HG03460 (cell line): Measurements from ENCODE around the gene TNNC2.
"Not testable (repeated sequence)": the region's sequence is repeated elsewhere in the genome, so short reads cannot be mapped to it uniquely, and the experiment has no call there.

Source experiments
- ATAC-seq: cut with Tn5 transposase; IDR thresholded peaks from one replicate; pipeline ENCODE4 v1.9.1; 2021; ENCODE audit not compliant: unreplicated experiment

TNNC2 gene

GRCh38 chr20:45827030-45827652 is at the start of gene TNNC2:
TNNC2 (minus strand) TSS chr20:45827312; CDS start chr20:45827248, 64 bp downstream.
- ATAC-seq: no peak

DNA sequence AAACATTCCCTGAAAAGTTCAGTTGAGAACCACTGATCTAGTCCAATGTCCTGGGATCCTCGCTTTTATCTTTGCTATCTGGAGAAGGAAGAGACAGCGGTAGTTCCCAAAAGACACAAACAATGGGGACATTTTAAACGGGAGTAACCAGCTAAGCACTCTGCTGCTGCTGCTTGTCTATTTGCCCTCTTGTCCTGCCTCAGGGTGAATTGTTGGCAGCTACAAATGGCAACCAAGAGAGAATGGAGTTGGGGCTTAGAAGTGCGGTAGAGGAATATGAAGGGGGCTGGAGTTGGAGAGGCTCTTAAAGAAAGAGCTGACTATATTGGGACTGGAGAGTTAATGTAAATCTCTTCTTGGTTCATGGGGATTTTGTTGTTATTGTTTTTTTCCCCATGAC is 47.5 kb upstream of the TNNC2 start:
- no peak for ATAC-seq

DNA sequence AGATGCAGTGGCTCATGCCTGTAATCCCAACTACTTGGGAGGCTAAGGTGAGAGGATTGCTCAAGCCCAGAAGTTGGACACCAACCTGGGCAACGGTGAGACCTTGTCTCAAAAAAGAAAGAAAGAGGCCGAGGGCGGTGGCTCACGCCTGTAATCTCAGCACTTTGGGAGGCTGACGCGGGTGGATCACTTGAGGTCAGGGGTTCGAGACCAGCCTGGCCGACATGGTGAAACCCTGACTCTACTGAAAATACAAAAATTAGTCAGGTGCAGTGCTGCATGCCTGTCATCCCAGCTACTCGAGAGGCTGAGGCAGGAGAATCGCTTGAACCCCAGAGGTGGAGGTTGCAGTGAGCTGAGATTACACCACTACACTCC is 47.0 kb upstream of the TNNC2 start:
- ATAC-seq: not testable (repeated sequence)

GRCh38 chr20:45873409-45874103 is 46.4 kb upstream of the TNNC2 start:
- ATAC-seq: no peak

DNA sequence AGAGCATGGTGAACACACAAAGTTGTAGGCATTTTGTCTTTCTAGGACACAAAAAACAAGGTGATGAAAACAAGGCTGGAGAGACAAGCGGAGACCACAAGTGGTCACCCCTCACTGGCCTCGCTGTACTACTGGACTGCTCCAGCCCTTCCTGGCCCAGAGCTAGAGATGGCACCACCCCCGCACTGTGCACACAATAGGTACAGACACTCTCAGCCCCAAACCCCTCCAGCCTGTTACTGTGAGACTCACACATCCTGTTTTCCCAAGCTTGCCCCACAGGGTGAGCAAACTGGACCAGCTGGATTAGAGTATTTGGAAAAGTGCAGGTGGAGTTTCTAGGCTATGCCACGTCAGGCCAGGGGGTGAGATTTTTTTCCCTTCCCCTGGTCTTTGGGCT is 45.5 kb upstream of the TNNC2 start:
- no peak for ATAC-seq

DNA sequence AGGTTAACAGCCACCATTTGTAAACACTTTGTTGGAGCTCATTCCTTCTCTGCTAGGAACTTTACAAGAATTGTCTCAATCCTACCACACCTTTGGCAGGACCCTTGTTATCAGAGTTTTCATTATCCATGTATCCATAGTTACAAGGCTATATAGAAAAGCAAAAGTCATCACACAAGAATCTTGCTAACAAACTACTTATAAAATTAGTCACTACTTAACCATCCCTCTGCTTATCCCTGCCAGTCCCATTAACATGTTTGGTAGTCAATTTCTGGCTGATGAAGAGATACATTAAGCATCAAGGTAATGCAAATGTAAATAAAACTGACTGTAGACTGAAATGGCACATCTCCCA is 40.7 kb upstream of the TNNC2 start:
- ATAC-seq: no peak

DNA sequence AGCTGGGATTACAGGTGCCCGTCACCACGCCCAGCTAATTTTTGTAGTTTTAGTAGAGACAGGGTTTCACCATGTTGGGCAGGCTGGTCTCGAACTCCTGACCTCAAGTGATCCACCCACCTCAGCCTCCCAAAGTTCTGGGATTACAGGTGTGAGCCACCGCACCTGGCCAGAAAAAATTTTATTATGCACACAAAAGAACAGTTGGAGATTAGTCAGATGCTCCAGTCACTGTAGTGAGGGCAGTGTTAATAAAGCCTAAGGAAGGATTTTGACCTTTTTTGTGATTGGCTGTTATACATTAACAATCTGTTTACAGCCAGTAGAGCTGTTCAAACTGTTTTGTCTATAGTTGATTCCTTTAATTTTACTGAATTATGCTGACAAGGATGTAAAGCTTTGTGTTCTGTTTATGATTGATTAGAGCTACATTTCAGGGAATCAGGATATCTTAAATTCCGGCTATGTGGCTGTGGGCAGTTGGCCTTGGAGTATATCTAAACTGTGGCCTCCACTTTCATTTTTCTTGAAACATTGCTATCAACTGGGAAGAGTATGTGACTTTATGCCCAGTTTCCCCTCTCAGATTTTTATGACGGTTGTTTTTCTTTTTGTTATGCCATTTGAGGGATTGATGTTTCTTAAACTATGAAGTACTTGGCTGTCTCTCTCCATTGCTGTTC is 40.2 kb upstream of the TNNC2 start:
- ATAC-seq: no peak

GRCh38 chr20:45866454-45866853 is 39.3 kb upstream of the TNNC2 start:
- ATAC-seq: no peak

- ATAC-seq: no peak
Measured at GRCh38 chr20:45863543-45864470, 36.7 kb upstream of the TNNC2 start.

- ATAC-seq: no peak
Measured at GRCh38 chr20:45861221-45862075, 34.3 kb upstream of the TNNC2 start.

- ATAC-seq: no peak
Measured at GRCh38 chr20:45860560-45861220, 33.6 kb upstream of the TNNC2 start.

DNA sequence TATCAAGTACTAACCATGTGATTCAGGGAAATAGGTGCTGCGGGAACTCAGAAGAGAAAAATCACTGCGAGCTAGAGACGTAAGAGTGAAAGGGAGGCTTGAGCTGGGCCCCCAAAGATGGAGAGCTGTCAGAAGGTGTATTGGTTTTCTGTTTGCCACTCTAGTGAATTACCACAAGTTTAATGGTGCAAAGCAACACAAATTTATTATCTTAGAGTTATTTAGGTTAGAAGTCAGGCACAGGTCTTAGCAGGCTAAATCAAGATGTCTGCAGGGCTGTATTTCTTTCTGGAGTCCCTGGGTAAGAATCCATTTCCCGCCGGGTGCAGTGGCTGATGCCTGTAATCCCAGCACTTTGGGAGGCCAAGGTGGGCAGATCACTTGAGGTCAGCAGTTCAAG is 32.8 kb upstream of the TNNC2 start:
- ATAC-seq: no peak

- peak; percentile 33 for ATAC-seq
Measured at GRCh38 chr20:45857882-45858216, 30.7 kb upstream of the TNNC2 start.

- ATAC-seq: peak; percentile 98
Measured at GRCh38 chr20:45857114-45857881, 30.2 kb upstream of the TNNC2 start, which contains the start of the genes ACOT8 and ZSWIM3. ACOT8 (minus strand) TSS chr20:45857392; CDS start chr20:45857315, 77 bp downstream. ZSWIM3 (plus strand) TSS chr20:45857614; CDS start chr20:45857826, 212 bp downstream.

GRCh38 chr20:45853484-45853883 is 26.4 kb upstream of the TNNC2 start:
- ATAC-seq: no peak

- ATAC-seq: no peak
Measured at GRCh38 chr20:45852326-45852725, 25.2 kb upstream of the TNNC2 start.

- no peak for ATAC-seq
Measured at GRCh38 chr20:45851501-45851900, 24.4 kb upstream of the TNNC2 start.

DNA sequence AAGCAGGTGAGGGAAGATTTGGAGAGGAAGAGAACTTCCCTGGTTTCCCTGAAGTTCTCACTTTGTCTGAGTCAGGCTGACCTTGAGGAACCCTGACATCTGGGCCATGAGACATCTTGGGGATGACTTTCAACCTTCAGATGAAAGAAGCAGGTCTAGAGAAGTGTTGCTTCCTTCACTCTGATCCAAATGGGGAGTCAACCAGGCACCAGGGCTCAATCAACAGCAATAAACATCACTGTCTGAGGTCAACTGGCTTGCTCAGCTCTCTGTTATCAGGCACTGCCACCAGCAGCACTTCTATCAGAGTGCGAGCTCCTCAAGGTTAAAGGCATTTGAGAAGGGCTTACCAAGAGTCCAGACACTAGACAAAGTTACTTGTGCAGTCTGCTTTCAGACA is 23.8 kb upstream of the TNNC2 start:
- ATAC-seq: no peak

- ATAC-seq: no peak
Measured at GRCh38 chr20:45850238-45850637, 23.1 kb upstream of the TNNC2 start.
